Mucosa of descending colon (tissue), 3 donors: ENCODE results near the gene NHSL2. TPM values are rescaled to one million over a fixed set of nuclear protein-coding genes. Genes with fewer than 3 reads are reported as not detected.

Source experiments
- ATAC-seq: fragments of 200-7000 bp; cut with Tn5 transposase; one replicate; pipeline ENCODE4 v1.9.1; 2020; ENCODE audit warnings: mild to moderate bottlenecking, moderate library complexity
- DNase-seq, 3 donors: peaks; one replicate each; pipeline ENCODE4 v3.0.0-alpha.2; 2020
- H3K36me3 ChIP-seq: fragments of 200-600 bp; one replicate; pipeline ENCODE4 v1.8.0; 2021; ENCODE audit warnings: low read depth, mild to moderate bottlenecking
- H3K4me1 ChIP-seq: fragments of 200-600 bp; one replicate; pipeline ENCODE4 v1.8.0; 2021; ENCODE audit warnings: low read depth, mild to moderate bottlenecking
- H3K4me3 ChIP-seq: fragments of 200-600 bp; one replicate; pipeline ENCODE4 v1.8.0; 2021; ENCODE audit warnings: mild to moderate bottlenecking
- H3K9me3 ChIP-seq: fragments of 200-600 bp; one replicate; pipeline ENCODE4 v1.8.0; 2021; ENCODE audit warnings: mild to moderate bottlenecking
- CTCF ChIP-seq: fragments of 200-600 bp; IDR thresholded peaks from one replicate; pipeline ENCODE4 v1.8.0; 2022; ENCODE audit warnings: antibody characterized with exemption, mild to moderate bottlenecking
- intact Hi-C, 2 donors: fragments of 100-400 bp; cut with DNase I in 1 of 2; cut with micrococcal nuclease in 1 of 2; formaldehyde crosslinking; loops; one replicate each; pipeline versions ENCODE4 v1.11.0 to v1.11.1; 2022; cut with DNase I, micrococcal nuclease
- total RNA-seq, 3 donors: library from RNA; stranded (reverse); fragmentation: NEBNext Ultra II Directional in 2 of 3; extraction: Animal tissue kit (Norgen Biotek cat#: 25700) in 2 of 3; gene quantifications; one replicate each; pipeline versions ENCODE4 v1.2.1 to v1.2.4, GENCODE V29; 2021 to 2023
- donor health status: DM: no; HTN: no; CAD: no; lungs with moderate emphysema.
- donor health status: DM: no; HTN: no; CAD: no.
- donor health status: DM: no; HTN: yes; CAD: no.

The NHSL2 gene
- total RNA-seq, 3 donors from 2014 or later: 1.2 to 11.8 (median 4.8) TPM

GRCh38 chrX:71913156-71913950, 2.7 kb downstream of the NHSL2 start:
- Histone ChIP-seq H3K9me3 (no peaks in the 10 kb centered on the region), H3K4me3 (no peak overlapping the region), H3K4me1 (no peaks in the 10 kb centered on the region), H3K36me3 (no peaks in the 10 kb centered on the region)
- ATAC-seq: no peak
- intact Hi-C loops: no loop called here
- TF ChIP-seq CTCF: no peak
- DNase-seq: no peak

GRCh38 chrX:71917621-71918343, 7.1 kb downstream of the NHSL2 start:
- ATAC-seq (no peak), DNase-seq (no peak)
- intact Hi-C loops: no loop called here
- Histone ChIP-seq H3K4me1 (no peaks in the 10 kb centered on the region), H3K36me3 (no peaks in the 10 kb centered on the region), H3K4me3 (no peak overlapping the region), H3K9me3 (no peaks in the 10 kb centered on the region)
- no peak for TF ChIP-seq CTCF

- DNase-seq (no peak), ATAC-seq (no peak)
- TF ChIP-seq CTCF: no peak
- H3K36me3 ChIP-seq: no peaks in the 10 kb centered on the region
- no peak overlapping the region for H3K4me3 ChIP-seq
- H3K9me3 ChIP-seq: no peaks in the 10 kb centered on the region
- intact Hi-C loops: no loop called here
- no peaks in the 10 kb centered on the region for H3K4me1 ChIP-seq
Measured at GRCh38 chrX:71919431-71919830, 8.8 kb downstream of the NHSL2 start.

- intact Hi-C loops: no loop called here
- no peak for DNase-seq
- TF ChIP-seq CTCF: no peak
- ATAC-seq: no peak
- Histone ChIP-seq H3K4me1 (no peaks in the 10 kb centered on the region), H3K36me3 (no peaks in the 10 kb centered on the region), H3K4me3 (no peak overlapping the region), H3K9me3 (no peaks in the 10 kb centered on the region)
Measured at GRCh38 chrX:71919886-71920285, 9.2 kb downstream of the NHSL2 start.

GRCh38 chrX:71922686-71923085, 12.0 kb downstream of the NHSL2 start:
- Histone ChIP-seq H3K4me3 (no peak overlapping the region), H3K9me3 (no peaks in the 10 kb centered on the region), H3K36me3 (no peaks in the 10 kb centered on the region), H3K4me1 (no peaks in the 10 kb centered on the region)
- TF ChIP-seq CTCF: no peak
- no peak for DNase-seq
- intact Hi-C loops: no loop called here
- ATAC-seq: no peak
